Stimulated activated CD8-positive, alpha-beta memory T cell treated with anti-CD3 and anti-CD28 coated beads, Interleukin-12 subunit alpha, Interleukin-12 subunit beta, amount 100 ng/mL, for 24 hours (primary cell): Measurements from ENCODE around the gene FIGNL1.

Experiments used
- DNase-seq: peaks from one replicate; pipeline ENCODE4 v3.0.0-alpha.2; 2020; ENCODE audit errors: extremely low read depth

FIGNL1 gene

DNA sequence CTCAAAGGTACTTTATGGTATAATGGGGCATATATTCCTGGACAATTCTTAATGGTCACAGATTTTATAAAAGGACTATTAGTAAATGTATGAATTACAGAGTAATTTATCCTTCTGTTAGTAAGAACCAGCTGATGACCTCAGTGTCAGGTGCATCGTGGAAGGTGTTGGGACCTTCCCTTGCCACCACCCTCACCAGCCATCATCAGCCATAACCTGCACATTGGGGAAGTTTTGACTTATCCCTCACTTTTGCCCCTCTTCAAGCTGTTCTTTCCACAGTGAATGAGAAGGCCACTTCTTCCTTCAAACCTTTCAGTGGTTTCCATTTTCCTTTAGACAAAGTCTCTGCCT lies 52.2 kb downstream of the FIGNL1 start:
- no peak for DNase-seq

- no peak for DNase-seq
Measured at GRCh38 chr7:50397320-50397970, 52.7 kb downstream of the FIGNL1 start.

- no peak for DNase-seq
Measured at GRCh38 chr7:50396856-50397255, 53.3 kb downstream of the FIGNL1 start.

GRCh38 chr7:50394315-50394714 lies 55.8 kb downstream of the FIGNL1 start:
- no peak for DNase-seq
